K562 (cell line): Measurements from ENCODE around the gene ATXN7. TPM values are rescaled to one million over a fixed set of nuclear protein-coding genes. Genes with fewer than 3 reads are reported as not detected.

Experiments used
- ADNP ChIP-seq: fragments of 200-800 bp; sonication (Bioruptor generic); IDR thresholded peaks from 2 replicates; pipeline ENCODE4 v1.6.1; 2016; ENCODE audit warnings: missing genetic modification characterization, missing compliant biosample characterization
- CEBPB ChIP-seq: fragments of 450-650 bp; IDR thresholded peaks from 2 replicates; pipeline ENCODE4 v1.6.1; 2016; ENCODE audit warnings: missing genetic modification characterization, missing compliant biosample characterization
- CEBPG ChIP-seq, 3 experiments: fragments of 200-800 bp in 1 of 3; sonication (Bioruptor generic) in 1 of 3; sonication (generic) in 1 of 3; formaldehyde crosslinking in 1 of 3; IDR thresholded peaks in 2 of 3; conservative IDR thresholded peaks in 1 of 3; 2 replicates each; pipeline versions ENCODE4 v1.6.1 to v1.8.0; 2016 to 2022; ENCODE audit warnings: missing compliant biosample characterization in 2 of 3, missing genetic modification characterization in 2 of 3, mild to moderate bottlenecking in 1 of 3, missing genetic modification reagents in 1 of 3
- CHD7 ChIP-seq: fragments of 200-600 bp; sonication (generic); IDR thresholded peaks from one replicate; pipeline ENCODE4 v1.6.1; 2012; ENCODE audit warnings: mild to moderate bottlenecking, low read depth, low read length, inconsistent platforms
- E2F8 ChIP-seq: fragments of 450-650 bp; IDR thresholded peaks from 2 replicates; pipeline ENCODE4 v1.7.1; 2018; ENCODE audit warnings: mild to moderate bottlenecking, low read depth; ENCODE audit not compliant: partially characterized antibody
- FOSL1 ChIP-seq: fragments of 200-800 bp; sonication (Bioruptor generic); conservative IDR thresholded peaks from 2 replicates; pipeline ENCODE4 v1.6.1; 2016; ENCODE audit warnings: missing genetic modification characterization, missing compliant biosample characterization
- HMBOX1 ChIP-seq: sonication (generic); IDR thresholded peaks from 2 replicates; pipeline ENCODE4 v1.6.1; 2016
- HMGN3 ChIP-seq: IDR thresholded peaks from 2 replicates; pipeline ENCODE4 v1.6.1; 2011; ENCODE audit warnings: borderline replicate concordance, low read depth, mild to moderate bottlenecking, mixed read lengths, low read length; ENCODE audit not compliant: insufficient read length; ENCODE audit errors: extremely low read depth
- KDM2B ChIP-seq: fragments of 250-450 bp; sonication (Bioruptor Pico); IDR thresholded peaks from 2 replicates; pipeline ENCODE4 v1.8.0; 2021; ENCODE audit warnings: mild to moderate bottlenecking, moderate library complexity
- TAL1 ChIP-seq: fragments of 450-650 bp; IDR thresholded peaks from 2 replicates; pipeline ENCODE4 v1.6.1; 2016; ENCODE audit warnings: mild to moderate bottlenecking
- TEAD2 ChIP-seq: fragments of 450-650 bp; IDR thresholded peaks from 2 replicates; pipeline ENCODE4 v1.6.1; 2016; ENCODE audit warnings: missing genetic modification characterization, control low read depth, missing compliant biosample characterization
- TGIF2 ChIP-seq: sonication (generic); formaldehyde crosslinking; IDR thresholded peaks from 2 replicates; pipeline ENCODE4 v1.8.1; 2022; ENCODE audit warnings: mild to moderate bottlenecking, missing genetic modification reagents, moderate library complexity
- U2AF1 ChIP-seq: fragments of 200-400 bp; formaldehyde crosslinking; optimal IDR thresholded peaks from 2 replicates; pipeline ENCODE3; 2017; ENCODE audit warnings: mild to moderate bottlenecking, low read depth, low read length, moderate library complexity
- polyA plus RNA-seq, 8 experiments: library from polyadenylated mRNA; depleted of rRNA in 4 of 8; stranded (reverse) in 5 of 8; unstranded in 3 of 8; fragments of >200 nt; fragmentation: Nextera tagmentation in 2 of 8; fragmentation: Illumina TruSeq in 1 of 8; extraction: Ambion mirVana in 2 of 8; extraction: Trizol in 1 of 8; gene quantifications; 2 replicates each; pipeline versions ENCODE4 v1.2.1 to v1.2.3, GENCODE V29; 2011 to 2014; ENCODE audit warnings: inconsistent platforms in 1 of 8, missing spikeins in 1 of 8
- total RNA-seq, 7 experiments: library from RNA; depleted of rRNA in 6 of 7; stranded (reverse); fragments of >200 nt in 6 of 7; fragmentation: Illumina TruSeq in 2 of 7; extraction: Trizol in 2 of 7; gene quantifications; 2 replicates each; pipeline versions ENCODE4 v1.2.1 to v1.2.3, GENCODE V29; 2011 to 2021; ENCODE audit warnings: low replicate concordance in 1 of 7

ATXN7 gene
- total and polyA plus RNA-seq, 9 of the 15 experiments (the other 6 are each of a cell fraction or from before 2014, with no cell fraction given) = 0.41 to 9.2 (median 6.7) TPM

- TF ChIP-seq CHD7 = no peak
- TF ChIP-seq HMBOX1 = peak; percentile 52; the same call in 1 of the 2 replicates
- peak; percentile 89 for TF ChIP-seq FOSL1 (tag)
- peak; percentile 40; the same call in 1 of the 2 replicates for TF ChIP-seq CEBPB (tag)
- TF ChIP-seq TEAD2 (tag) = no peak
- no peak for TF ChIP-seq U2AF1
- TF ChIP-seq HMGN3 = no peak
- TF ChIP-seq TAL1 = peak; percentile 58
- no peak for TF ChIP-seq KDM2B (CRISPR knock-in tag)
- no peak for TF ChIP-seq TGIF2 (CRISPR knock-in tag)
- TF ChIP-seq ADNP (tag) = no peak
- TF ChIP-seq E2F8 = no peak
- no peak for TF ChIP-seq CEBPG (CRISPR knock-in tag; IDR thresholded peaks at IDR 0.05)
- peak in 1 of 2 experiments; percentile 32; a peak in 1 of 4 replicates for TF ChIP-seq CEBPG (tag; conservative IDR thresholded peaks at IDR 0.05 in 1 of 2, IDR thresholded peaks at IDR 0.05 in 1 of 2)
These were observed 76.7 kb downstream of the ATXN7 start (continued) for GRCh38 chr3:63940389-63940757.
